ENCODE results near the gene RHOA. TPM values are rescaled to one million over a fixed set of nuclear protein-coding genes. Genes with fewer than 3 reads are reported as not detected.
A peak's percentile ranks its signal among the peaks of the same experiment; 100 is the strongest.

The RHOA gene
- total and polyA plus RNA-seq, 2 of the 4 experiments (the other 2 are of a cell fraction), result 383 to 879 TPM

DNA sequence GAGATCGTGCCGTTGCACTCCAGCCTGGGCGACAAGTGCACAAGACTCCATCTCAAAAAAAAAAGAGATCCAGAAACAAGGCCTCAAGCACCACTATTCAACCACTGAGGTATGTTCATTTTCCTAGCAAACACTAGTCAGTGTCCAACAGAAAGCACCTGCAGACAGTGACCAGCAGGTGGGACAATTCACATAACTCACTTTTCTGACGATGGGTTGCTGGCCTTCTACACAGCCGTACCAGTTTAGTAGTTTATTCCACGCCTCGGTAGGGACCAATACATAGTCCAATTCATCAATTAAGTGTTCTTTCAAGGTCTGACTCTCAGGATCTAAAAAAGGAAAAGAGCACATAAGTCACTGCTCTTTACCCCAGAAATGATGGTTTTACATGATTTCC is 84.3 kb downstream of the RHOA start:
- intact Hi-C loops (cut with micrococcal nuclease), result no loop called here
- Histone ChIP-seq H4K5ac (ENCODE audit: low read depth, low read length) (no peak overlapping the region), H3K9me3 (ENCODE audit: control insufficient read depth, insufficient read depth, low read length) (no peaks in the 10 kb centered on the region), H3K14ac (replicated peaks; ENCODE audit: low read depth, low read length) (no peak overlapping the region), H3K18ac (ENCODE audit: low read depth, low read length) (no peak overlapping the region), H2BK20ac (ENCODE audit: low read depth, low read length) (no peak overlapping the region), H2AK5ac (ENCODE audit: low read depth, low read length) (no peak overlapping the region), H2AFZ (replicated peaks; ENCODE audit: low read length, poor library complexity) (no peak overlapping the region), H3K79me1 (ENCODE audit: low read depth in 1 of 2, low read length in 2 of 2) (peaks cover 21 to 46% of the 10 kb centered on the region in 2 experiments; a peak in 3 of 4 replicates), H2BK15ac (ENCODE audit: low read depth, low read length) (no peak overlapping the region), H3K27me3 (ENCODE audit: control insufficient read depth, insufficient read depth, low read length) (no peaks in the 10 kb centered on the region), H4K8ac (ENCODE audit: low read depth in 2 of 2, low read length in 2 of 2) (no peak overlapping the region), H3K4me2 (ENCODE audit: low read depth, low read length) (no peak overlapping the region), H4K20me1 (ENCODE audit: insufficient read depth, low read length) (no peaks in the 10 kb centered on the region; the same call in 1 of the 2 replicates), H3K27ac (ENCODE audit: insufficient read depth, low read length) (no peak overlapping the region), H4K91ac (ENCODE audit: insufficient read depth, low read depth, low read length) (no peak overlapping the region), H2BK5ac (ENCODE audit: low read depth, low read length, poor library complexity, severe bottlenecking) (no peak overlapping the region), H3K9me1 (ENCODE audit: insufficient read depth, low read length) (peaks cover 7% of the 10 kb centered on the region; the same call in 1 of the 2 replicates), H3K56ac (ENCODE audit: extremely low read depth, insufficient read depth, low read length) (no peak overlapping the region), H3K9ac (ENCODE audit: low read depth, low read length) (no peak overlapping the region), H3K4me1 (ENCODE audit: control insufficient read depth, insufficient read depth, low read length) (no peaks in the 10 kb centered on the region), H2BK120ac (ENCODE audit: low read depth, low read length) (no peak overlapping the region), H3K4ac (ENCODE audit: low read depth, low read length) (no peak overlapping the region), H3K23ac (ENCODE audit: low read depth, low read length) (no peak overlapping the region), H3K4me3 (ENCODE audit: insufficient read depth, low read depth, low read length) (no peak overlapping the region), H2AK9ac (replicated peaks; ENCODE audit: low read depth, low read length, poor library complexity) (no peak overlapping the region), H3K36me3 (ENCODE audit: control insufficient read depth, insufficient read depth, low read length) (peaks cover 55% of the 10 kb centered on the region)
- TF ChIP-seq, protein P1, sequence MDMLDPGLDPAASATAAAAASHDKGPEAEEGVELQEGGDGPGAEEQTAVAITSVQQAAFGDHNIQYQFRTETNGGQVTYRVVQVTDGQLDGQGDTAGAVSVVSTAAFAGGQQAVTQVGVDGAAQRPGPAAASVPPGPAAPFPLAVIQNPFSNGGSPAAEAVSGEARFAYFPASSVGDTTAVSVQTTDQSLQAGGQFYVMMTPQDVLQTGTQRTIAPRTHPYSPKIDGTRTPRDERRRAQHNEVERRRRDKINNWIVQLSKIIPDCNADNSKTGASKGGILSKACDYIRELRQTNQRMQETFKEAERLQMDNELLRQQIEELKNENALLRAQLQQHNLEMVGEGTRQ (IDR thresholded peaks at IDR 0.05; ENCODE audit: low read depth, low read length), result no peak
- peak; percentile 24 for TF ChIP-seq RAD21 (IDR thresholded peaks at IDR 0.05; ENCODE audit: low read length)
- dilution Hi-C loops (cut with HindIII; ENCODE audit: low sequenced_read_pairs, unreplicated experiment), result no loop called here
- ATAC-seq (ENCODE audit: low read depth) (no peak), DNase-seq (no peak)
- in situ Hi-C loops (cut with MboI; ENCODE audit: low sequenced_read_pairs), result no loop called here
- 77% methylated on average over 2 of the region's 7 CpGs; no CpG with 5 or more reads in 1 of the 2 experiments for WGBS, 2 experiments (ENCODE audit: extremely low coverage in 2 of 2, insufficient read length in 1 of 2)
- ChIA-PET CTCF (no interaction called here), POLR2A (ENCODE audit: unreplicated experiment) (no interaction called here)
- BruUV-seq (replicated peaks), result no TSS peak

All from IMR-90 (cell line).